HG03565 (cell line): Measurements from ENCODE around the gene WDR4.
"Not testable (repeated sequence)": the region's sequence is repeated elsewhere in the genome, so short reads cannot be mapped to it uniquely, and the experiment has no call there.

Experiments
- ATAC-seq: cut with Tn5 transposase; IDR thresholded peaks from one replicate; pipeline ENCODE4 v1.9.1; 2021; ENCODE audit warnings: mild to moderate bottlenecking, moderate library complexity; ENCODE audit not compliant: unreplicated experiment

Gene WDR4

DNA sequence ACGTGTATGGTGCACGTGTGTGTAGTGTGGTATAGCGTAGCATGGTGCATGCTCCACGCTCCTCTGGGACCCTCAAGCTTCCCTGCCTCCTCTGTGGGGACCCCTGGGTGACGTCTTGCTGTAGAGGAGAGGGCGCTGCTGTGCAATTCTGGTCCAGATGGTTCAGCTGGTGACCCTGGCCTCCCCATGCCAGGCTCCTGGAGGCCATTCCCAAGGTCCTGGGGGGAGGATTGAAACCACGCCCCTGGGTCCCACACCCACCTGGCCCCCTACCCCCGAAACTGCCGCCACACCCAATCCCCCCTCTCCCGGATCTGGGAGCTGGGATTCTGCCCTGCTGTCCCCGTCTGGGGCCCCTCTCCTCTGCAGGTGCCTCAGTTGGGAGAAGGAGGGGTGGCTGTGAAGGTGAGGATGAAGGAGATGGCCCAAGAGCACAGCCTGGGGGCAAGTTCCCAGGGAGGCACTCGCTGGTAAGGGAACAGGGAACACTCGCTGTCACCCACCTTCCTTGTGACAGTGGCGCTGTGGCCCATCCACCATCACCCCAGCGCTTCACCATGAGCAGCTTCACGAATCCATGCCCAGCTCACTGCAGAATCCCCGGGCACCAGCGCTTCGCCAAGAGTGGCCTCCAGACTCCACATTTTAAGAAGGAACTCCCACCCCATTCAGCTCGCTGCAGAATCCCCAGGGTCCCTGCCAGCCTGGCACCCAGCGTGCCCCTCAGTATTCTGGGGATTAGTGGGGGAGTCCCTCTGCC, 38.0 kb downstream of the WDR4 start:
- ATAC-seq = no peak

DNA sequence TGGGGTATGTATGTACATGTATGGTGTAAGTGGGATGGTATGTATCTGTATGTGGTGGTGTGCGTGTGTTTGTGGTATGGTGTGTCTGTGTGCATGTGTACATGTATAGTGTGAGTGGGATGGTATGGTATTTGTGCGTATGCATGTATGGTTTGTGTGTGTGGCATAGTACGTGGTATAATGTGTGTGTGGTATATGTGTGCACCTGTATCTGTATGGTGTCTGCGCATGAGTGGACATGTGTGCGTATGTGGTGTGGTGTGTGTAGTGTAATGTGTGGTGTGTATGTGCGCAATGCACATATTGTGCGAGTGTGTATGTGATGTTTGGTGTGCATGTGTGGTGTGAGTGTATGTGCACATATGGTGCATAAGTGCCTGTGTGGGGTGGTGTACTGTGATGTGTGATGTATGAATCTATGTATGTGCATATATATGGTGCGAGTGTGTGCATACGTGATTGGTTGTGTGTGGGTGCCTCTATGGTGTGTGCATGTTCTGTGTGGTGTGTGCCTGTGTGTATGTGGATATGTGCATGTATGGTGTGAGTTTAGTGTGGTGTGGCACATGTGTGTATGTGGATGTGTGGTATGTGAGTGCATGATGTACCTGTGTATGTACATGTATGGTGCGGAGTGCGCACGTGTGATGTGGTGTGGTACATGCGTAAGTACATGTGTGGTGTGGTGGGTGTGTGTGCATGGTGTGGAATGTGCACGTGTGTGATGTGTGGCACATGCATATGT, 38.8 kb downstream of the WDR4 start:
- ATAC-seq = no peak

DNA sequence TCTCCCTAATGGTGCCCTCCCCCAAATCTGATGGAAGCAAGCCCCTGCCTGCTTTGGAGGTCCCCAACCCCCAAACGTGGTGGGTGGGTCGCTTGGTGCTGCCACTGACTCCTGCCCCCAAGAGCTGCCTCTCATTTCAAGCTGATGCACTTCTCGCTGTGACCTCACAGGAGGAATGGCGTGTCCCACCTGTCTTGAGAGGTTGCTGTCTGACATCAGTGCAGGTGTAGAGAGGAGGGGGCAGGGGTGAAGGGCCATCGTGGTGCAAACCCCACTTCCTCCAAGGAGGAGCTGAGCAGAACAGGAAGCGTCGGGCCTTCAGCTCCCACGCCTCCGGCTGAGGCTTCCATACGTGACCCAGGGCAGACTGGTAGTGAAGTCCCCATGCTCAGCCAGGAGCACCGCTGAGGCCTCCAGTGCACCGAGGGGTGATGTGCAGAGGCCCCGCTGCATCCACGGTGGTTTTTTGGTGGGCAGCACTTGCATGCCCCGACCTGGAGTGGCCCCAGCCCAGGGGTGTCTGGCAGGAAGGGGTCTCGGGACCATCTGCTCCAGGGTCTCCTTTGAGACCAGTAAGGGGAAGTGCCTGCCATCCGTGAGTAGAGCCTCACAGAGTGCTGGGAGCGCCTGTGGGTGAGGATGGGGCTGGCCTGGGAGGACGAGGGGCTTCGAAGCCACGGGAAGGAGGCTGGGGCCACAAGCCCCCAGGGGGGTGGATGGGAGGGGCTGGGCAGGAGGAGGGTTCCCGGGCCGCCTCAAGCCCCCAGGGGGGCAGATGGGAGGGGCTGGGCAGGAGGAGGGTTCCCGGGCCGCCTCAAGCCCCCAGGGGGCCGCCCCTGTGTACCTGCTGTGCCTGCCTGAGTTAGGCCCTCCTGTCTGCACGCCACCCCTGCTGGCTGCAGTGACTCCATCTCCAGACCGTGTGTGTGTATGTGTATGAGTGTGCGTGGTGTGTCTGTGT, 39.8 kb downstream of the WDR4 start:
- ATAC-seq = no peak

DNA sequence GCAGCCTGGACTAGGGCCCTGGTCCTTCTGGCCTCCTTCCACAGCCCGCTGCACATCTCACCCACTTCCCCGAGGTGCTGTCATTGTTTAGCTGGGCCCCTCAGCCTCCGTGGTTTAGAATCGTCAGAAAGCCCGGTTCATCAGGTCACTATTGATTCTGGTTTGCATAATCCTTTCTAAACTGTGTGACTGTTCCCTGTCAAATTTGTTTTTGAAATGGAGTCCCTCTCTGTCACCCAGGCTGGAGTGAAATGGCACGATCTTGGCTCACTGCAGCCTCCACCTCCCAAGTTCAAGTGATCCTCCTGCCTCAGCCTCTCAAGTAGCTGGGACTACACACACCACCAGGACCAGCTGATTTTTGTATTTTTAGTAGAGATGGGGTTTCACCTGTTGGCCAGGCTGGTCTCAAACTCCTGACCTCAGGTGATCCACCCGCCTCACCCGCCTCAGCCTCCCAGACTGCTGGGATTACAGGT, 41.1 kb downstream of the WDR4 start:
- ATAC-seq = not testable (repeated sequence)

DNA sequence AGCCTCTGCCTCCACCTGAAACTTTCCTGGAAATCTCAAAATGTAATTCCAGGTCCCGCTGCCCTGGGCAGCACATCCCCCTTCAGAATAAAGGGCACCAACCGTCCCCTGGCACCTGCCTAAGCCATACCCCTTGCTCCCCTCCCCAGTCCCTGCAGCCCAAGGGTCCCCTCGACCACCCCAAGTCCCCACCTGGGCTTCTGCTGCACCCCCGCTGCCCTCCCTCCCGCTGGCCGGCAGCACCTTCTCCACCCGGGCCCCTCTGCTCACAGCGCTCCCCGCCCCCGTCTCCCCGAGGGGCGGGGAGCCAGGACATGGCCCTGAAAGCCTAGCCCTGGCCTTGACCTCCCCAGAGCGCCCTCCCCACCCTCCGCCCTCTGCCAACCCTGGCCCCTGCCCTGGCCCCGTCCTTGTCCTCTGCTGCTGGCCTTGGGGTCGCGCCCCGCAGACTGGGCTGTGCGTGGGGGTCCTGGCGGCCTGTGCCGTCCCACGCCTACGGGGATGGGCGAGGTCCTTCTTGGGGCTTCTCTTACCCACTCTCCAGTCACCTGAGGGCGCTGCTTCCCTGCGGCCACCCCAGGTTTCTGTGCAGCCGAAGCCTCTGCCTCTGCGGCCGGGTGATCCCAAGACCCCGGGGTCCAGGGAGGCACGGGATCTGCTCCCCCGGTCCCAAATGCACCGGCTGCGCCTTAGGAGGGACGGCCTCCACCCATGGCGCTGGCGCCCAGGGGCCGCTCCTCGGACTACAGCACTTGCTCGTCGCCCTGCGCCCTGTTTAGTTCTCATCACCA, 41.7 kb downstream of the WDR4 start:
- ATAC-seq = no peak

DNA sequence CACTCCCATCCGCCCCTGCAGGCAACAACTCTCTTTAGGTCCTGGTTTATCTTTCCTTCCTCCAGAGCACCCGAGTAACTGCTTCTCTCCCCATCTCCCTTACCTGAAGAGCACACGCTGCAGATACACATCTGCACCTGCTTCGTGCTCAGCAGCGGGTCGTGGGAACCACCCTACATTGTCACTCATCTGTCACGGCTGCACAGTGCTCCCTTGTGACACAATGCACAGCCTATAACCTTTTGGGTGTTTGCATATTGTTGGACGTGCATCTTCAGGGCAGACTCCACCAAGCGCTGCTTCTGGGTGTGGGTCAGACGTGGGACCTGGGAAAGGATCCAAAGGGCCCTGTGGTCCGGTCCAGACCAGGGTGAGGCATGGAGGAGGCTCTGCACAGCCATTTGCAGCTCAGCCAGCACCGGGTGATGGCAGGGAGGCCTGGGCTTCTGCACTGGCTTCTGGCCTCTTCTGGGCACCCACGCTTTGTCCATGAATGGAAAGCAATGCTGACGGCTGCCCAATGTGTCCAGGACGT, 42.5 kb downstream of the WDR4 start:
- no peak for ATAC-seq

DNA sequence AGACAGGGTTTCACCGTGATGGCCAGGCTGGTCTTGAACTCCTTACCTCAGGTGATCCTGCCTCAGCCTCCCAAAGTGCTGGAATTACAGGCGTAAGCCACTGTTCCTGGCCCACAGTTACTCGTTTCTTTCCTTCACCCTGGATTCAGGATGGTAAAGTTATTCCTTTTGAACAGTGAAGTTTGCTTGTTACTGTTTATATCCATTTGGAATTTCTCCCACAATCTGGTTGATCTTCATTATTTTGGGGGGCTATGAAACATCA, 43.0 kb downstream of the WDR4 start:
- no peak for ATAC-seq

DNA sequence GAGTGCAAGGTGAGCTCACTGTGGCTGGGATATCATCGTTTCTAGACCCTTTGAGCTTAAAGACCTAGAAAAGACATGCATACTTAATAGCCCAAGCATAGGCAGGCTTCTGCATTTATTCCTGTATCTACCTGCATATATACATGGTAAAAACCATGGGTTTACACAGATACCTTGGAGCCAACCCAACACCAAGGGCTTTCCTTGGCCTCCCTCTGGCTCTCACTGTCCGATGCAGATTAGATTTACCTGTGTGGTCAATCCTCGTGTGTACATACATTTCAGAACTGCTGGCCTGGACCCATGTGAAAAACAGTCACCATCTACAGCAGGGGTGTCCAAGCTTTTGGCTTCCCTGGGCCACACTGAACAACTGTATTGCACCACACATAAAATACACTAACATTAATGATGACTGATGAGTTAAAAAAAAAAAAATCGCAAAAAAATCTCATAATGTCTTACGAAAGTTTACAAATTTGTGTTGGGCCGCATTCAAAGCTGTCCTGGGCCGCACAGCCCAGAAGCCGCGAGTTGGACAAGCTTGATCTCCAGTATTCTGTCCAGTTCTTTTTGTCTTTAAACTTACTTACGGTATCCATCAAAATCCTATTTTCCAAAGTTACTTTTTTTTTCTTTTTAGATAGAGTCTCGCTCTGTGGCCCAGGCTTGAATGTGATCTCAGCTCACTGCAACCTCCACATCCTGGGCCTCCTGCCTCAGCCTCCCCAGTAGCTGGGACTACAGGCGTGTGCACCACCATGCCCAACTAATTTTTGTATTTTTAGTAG, 43.5 kb downstream of the WDR4 start:
- ATAC-seq = no peak

DNA sequence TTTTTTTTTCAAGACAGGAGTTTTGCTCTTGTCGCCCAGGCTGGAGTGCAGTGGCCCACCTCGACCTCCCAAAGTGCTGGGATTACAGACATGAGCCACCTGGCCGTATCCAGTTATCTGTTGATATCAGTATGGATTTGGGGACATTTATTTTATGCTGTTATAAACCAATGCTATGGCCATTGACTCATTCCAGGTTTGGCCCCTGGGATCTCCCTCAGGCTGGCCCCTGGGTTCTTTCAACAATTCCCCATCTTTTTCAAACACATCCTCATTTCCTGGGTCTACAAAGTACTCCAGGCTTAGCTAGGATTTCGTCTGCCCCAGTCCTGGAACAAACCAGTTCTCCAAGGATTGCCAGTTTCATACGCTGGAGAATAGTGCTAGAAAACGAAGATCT, 44.1 kb downstream of the WDR4 start:
- ATAC-seq = no peak

DNA sequence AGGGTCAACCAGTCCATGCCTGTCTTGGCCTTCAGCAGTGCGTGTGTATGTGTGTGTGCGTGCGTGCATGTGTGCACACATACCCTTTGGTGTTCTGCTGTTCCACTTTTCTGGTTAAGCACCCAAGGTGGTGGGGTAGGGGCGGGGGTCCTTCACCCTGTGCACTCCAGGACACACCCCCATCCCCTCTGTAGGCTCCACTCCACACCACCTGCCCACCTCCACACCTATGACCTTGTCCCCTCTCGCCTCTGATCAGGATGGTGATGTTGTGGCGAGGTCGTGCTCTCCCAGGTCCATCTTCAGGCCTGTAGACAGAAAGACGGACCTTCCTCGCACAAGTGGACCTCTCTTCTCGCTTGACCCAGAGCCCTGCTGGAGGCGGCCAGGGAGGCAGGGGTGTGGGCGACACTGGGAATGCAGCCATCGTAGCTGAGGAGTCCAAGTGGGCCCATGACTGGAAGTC, 44.6 kb downstream of the WDR4 start:
- no peak for ATAC-seq

DNA sequence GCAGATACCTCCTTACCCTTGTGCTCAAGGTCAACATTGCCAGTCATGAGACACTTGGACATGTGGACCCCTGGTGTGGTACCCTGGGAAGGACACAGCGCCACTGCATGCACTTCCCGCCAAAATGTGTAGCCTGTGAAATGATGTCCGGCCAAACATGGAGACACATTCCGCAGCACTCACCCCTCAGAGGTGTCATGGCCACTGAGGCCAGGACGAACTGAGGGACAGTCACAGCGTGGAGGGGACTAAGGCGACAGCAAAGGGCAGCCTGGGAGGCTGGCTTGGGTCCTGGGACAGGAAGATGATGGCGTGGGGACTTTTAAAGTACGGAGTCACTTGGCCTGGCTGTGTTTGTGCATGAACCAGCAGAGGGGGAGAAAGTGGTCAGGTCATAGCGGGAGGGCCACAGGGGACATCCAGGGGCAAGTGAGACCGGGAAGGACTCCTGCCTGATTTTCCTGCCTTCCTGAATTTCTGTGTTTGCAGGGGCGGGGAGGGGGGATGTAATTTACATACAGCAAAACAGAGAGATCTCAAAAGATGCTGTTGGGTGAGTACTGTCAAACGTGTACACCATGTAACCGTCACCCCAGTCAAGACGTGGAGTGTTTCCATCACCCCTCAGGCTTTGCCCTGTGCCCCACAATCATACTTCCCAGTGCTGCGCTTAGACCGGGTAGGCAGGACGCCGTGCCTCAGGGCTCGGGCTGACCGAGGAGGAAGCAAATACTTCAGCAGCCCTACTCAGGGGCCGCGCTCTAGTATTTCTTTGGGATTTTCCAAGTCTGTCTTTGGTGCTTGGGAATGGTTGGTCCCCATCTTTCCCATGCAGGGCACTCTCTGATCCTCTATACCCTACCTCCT, 45.2 kb downstream of the WDR4 start:
- no peak for ATAC-seq

DNA sequence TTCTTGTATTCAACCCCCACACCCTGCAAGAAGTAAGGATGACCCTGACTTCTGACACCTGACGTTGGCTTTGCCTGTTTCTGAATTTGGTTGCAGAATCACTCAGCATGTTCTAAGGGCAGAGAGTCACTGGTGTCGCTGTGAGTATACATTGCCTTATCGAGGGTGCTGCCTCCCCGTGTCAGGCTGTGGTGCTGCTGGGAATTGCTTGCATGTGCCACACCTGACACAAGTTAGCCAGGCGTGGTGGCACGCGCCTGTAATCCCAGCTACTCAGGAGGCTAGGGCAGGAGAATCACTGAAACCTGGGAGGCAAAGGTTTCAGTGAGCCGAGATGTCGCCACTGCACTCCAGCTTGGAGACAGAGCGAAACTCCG, 45.9 kb downstream of the WDR4 start:
- ATAC-seq = no peak

DNA sequence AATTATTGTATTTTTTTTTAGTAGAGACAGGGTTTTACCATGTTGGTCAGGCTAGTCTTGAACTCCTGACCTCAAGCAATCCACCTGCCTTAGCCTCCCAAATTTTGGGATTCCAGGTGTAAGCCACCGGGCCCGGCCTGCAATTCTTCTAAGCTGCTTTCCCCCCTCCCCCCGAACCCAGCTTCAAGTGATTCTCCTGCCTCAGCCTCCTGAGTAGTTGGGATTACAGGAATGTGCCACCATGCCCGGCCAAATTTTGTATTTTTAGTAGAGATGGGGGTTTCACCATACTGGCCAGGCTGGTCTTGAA, 47.1 kb downstream of the WDR4 start:
- not testable (repeated sequence) for ATAC-seq

DNA sequence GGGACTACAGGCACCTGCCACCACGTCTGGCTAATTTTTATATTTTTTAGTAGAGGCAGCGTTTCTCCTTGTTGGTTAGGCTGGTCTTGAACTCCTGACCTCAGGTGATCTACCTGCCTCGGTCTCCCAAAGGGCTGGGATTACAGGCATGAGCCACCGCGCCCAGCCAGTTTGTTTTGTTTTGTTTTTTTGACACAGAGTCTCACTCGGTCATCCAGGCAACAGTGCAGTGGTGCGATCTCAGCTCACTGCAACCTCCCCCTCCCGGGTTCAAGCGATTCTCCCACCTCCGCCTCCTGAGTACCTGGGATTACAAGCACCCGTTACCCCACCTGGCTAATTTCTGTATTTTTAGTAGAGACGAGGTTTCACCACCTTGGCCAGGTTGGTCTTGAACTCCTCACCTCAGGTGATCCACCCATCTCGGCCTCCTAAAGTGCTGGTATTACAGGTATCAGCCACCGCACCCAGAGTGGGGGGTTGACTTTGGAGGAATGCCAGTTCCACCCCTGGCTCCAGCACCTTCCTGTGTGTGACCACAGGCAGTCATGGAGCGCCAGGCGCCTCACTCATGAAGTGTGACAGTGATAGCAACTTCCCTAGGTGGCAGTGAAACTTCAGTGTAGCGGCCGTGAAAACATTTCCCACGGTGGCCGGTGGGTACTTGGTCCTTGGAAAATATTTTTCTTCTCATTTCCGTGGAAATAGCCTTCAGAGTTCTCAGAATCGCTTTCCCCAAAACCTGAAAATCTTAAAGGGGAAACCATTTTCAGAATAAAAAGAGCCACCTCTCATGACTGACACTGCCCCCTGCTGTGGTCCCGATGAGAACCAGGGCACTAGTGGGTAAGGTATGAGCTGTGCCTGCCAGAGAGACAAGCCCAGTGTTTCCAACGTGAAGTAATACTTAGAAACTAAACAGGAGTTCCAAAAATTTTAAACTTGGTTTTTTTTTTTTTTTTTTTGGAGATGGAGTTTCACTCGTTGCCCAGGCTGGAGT, 48.6 kb downstream of the WDR4 start:
- ATAC-seq = no peak

DNA sequence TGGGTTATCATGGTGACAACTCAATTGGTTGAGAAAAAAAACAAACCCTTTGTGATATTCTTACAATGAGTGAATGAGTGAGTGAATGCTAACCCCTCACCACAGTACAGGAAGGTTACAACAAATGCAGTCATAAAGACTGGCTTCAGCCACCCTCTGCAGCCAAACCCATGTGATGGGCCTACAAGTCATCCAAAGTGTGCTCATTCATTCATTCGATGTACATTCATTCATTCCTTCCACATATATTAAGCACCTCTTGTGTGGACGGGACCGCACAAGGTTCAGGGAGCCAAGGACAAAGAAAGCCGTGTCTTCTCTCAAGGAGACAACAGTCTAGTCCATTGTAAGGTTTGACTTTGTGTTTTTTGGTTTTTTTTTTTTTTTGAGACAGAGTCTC, 49.4 kb downstream of the WDR4 start:
- no peak for ATAC-seq

DNA sequence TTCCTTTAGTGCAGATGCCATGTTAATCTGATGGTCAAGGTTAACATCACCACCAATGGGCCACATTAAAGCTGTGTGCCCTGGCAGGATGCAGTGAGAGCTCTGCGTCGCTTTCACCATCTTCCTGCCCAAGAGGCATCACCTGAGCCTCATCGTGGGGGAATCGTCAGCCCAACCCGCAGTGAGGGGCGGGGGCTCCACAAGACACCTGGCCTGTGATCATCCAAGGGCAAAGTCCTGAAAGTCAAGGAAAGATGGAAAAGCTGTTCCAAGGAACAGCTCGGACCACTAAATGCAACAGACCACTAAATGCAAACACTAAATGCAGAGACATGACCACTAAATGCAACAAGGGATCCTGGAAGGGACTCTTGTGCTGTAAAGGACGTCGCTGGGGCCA, 49.9 kb downstream of the WDR4 start:
- no peak for ATAC-seq

DNA sequence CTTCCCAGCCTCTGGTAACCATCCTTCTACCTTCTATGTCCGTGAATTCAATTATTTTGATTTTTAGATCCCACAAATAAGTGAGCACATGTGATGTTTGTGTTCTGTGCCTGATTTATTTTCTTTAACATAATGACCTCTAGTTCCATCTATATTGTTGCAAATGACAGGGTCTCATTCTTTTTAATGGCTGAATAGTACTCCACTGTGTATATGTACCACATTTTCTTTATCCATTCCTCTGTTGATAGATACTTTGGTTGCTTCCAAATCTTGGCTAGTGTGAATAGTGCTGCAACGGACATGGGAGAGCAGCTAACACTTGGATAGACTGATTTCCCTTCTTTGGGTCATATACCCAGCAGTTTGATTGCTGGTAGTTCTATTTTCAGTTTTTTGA, 51.8 kb downstream of the WDR4 start:
- no peak for ATAC-seq
